Immature natural killer cell (primary cell): ENCODE data around the gene DCC. TPM values are rescaled to one million over a fixed set of nuclear protein-coding genes. Genes with fewer than 3 reads are reported as not detected.

ENCODE experiments used
- DNase-seq, 3 donors: peaks; one replicate each; pipeline ENCODE4 v3.0.0; 2022; ENCODE audit warnings: mixed read lengths in 1 of 3
- H3K27ac Mint-ChIP-seq, 6 donors: one replicate each; pipeline ENCODE4 v1.8.0; 2020; ENCODE audit warnings: mixed read lengths in 6 of 6, mild to moderate bottlenecking in 5 of 6, inconsistent platforms in 4 of 6, moderate library complexity in 3 of 6
- H3K27me3 Mint-ChIP-seq, 3 donors: one replicate each; pipeline ENCODE4 v1.8.0; 2020 to 2021; ENCODE audit warnings: low read depth in 3 of 3, mild to moderate bottlenecking in 3 of 3, mixed read lengths in 3 of 3, moderate library complexity in 3 of 3, inconsistent platforms in 1 of 3
- H3K36me3 Mint-ChIP-seq, 3 donors: one replicate each; pipeline ENCODE4 v1.8.0; 2020; ENCODE audit warnings: mixed read lengths in 3 of 3, inconsistent platforms in 2 of 3, mild to moderate bottlenecking in 2 of 3
- H3K4me1 Mint-ChIP-seq, 2 donors: one replicate each; pipeline ENCODE4 v1.8.0; 2020; ENCODE audit warnings: inconsistent platforms in 2 of 2, mild to moderate bottlenecking in 2 of 2, mixed read lengths in 2 of 2, moderate library complexity in 1 of 2
- H3K4me3 Mint-ChIP-seq, 5 donors: one replicate each; pipeline ENCODE4 v1.8.0; 2020; ENCODE audit warnings: mild to moderate bottlenecking in 5 of 5, mixed read lengths in 5 of 5, inconsistent platforms in 3 of 5, moderate library complexity in 3 of 5
- H3K9me3 Mint-ChIP-seq, 6 donors: one replicate each; pipeline ENCODE4 v1.8.0; 2020; ENCODE audit warnings: mild to moderate bottlenecking in 6 of 6, mixed read lengths in 6 of 6, inconsistent platforms in 4 of 6, moderate library complexity in 3 of 6
- polyA plus RNA-seq, 3 donors: library from polyadenylated mRNA; unstranded; fragments of 300-500 nt; fragmentation: Illumina TruSeq; gene quantifications; one replicate each; pipeline ENCODE4 v1.2.3, GENCODE V29; 2021

The DCC gene
- polyA plus RNA-seq, 3 donors from 2014 or later: not detected

DNA sequence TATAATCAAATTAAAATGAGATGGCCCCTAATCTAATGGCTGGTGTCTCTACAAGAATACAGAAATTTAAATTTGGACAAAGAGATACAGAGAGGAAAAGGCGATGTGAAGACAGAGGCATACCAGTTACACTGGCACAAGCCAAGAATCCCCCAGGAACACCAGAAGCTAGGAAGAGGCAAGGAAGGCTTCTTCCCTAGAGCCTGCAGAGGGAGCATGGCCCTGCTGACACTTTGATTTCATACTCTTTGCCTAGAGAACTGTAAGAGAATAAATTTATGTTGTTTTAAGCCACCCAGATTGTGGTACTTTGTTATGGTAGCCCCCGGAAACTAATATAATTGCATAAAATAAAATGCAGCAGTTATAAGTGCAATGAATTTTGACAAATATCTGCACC, 1213.0 kb downstream of the DCC start:
- peaks cover 3 to 13% (median 5%) of the 10 kb centered on the region in 6 donors for H3K9me3 Mint-ChIP-seq
- no peak for DNase-seq
- H3K36me3 Mint-ChIP-seq: no peaks in the 10 kb centered on the region
- H3K27me3 Mint-ChIP-seq: peaks cover 0 to 3% (median 3%) of the 10 kb centered on the region in 3 donors
- no peaks in the 10 kb centered on the region for H3K4me1 Mint-ChIP-seq
- H3K4me3 Mint-ChIP-seq: no peak overlapping the region
- H3K27ac Mint-ChIP-seq: no peak overlapping the region

- Mint-ChIP-seq H3K36me3 (no peaks in the 10 kb centered on the region), H3K4me1 (no peaks in the 10 kb centered on the region), H3K9me3 (peaks cover 0 to 28% (median 14%) of the 10 kb centered on the region in 6 donors), H3K27me3 (peaks cover 0 to 3% (median 0%) of the 10 kb centered on the region in 3 donors), H3K4me3 (no peak overlapping the region), H3K27ac (no peak overlapping the region)
- no peak for DNase-seq
These were observed 1216.5 kb downstream of the DCC start for GRCh38 chr18:53556450-53556849.

DNA sequence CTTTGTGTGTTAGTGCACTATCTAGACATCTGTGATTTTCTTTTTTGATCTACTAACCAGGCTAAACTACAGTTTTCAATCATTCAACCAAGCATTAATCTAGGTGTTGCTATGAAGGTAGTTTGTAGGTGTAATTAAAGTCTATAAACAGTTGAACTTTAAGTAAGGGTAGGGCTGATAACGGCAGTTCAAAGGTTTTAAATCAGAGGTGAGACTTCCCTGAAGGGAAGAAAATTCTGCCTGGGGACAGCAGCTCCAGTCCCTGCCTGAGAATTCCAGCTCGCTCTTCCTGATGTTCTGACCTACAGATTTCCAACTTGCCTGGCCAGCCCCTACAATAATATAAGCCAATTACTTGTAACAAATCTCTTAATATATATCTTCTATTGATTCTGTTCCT, 1220.5 kb downstream of the DCC start:
- H3K27ac Mint-ChIP-seq: no peak overlapping the region
- no peaks in the 10 kb centered on the region for H3K27me3 Mint-ChIP-seq
- no peaks in the 10 kb centered on the region for H3K36me3 Mint-ChIP-seq
- no peak for DNase-seq
- H3K9me3 Mint-ChIP-seq: peaks cover 0 to 34% (median 13%) of the 10 kb centered on the region in 6 donors
- H3K4me1 Mint-ChIP-seq: no peaks in the 10 kb centered on the region
- no peak overlapping the region for H3K4me3 Mint-ChIP-seq

GRCh38 chr18:53566626-53567025, 1226.6 kb downstream of the DCC start:
- Mint-ChIP-seq H3K4me1 (no peaks in the 10 kb centered on the region), H3K36me3 (no peaks in the 10 kb centered on the region), H3K27me3 (peaks cover 0 to 1% (median 0%) of the 10 kb centered on the region in 3 donors), H3K27ac (no peak overlapping the region), H3K4me3 (no peak overlapping the region), H3K9me3 (peaks cover 0 to 9% (median 3%) of the 10 kb centered on the region in 6 donors)
- no peak for DNase-seq

- Mint-ChIP-seq H3K27me3 (peaks cover 0 to 1% (median 0%) of the 10 kb centered on the region in 3 donors), H3K36me3 (no peaks in the 10 kb centered on the region), H3K27ac (no peak overlapping the region), H3K4me3 (no peak overlapping the region), H3K9me3 (peaks cover 1 to 6% (median 3%) of the 10 kb centered on the region in 6 donors), H3K4me1 (no peaks in the 10 kb centered on the region)
- DNase-seq: no peak
These were observed 1228.1 kb downstream of the DCC start for GRCh38 chr18:53567929-53568574.
